Tibial nerve (tissue), 3 donors: Measurements from ENCODE around the gene AP3D1.

Source experiments
- CTCF ChIP-seq, 5 experiments: fragments of 200-600 bp in 3 of 5; fragments of 450-650 bp in 2 of 5; sonication (generic) in 3 of 5; IDR thresholded peaks; one replicate each; pipeline ENCODE4 v1.5.1; 2016 to 2019; ENCODE audit warnings: antibody characterized with exemption in 5 of 5, mild to moderate bottlenecking in 3 of 5, moderate library complexity in 2 of 5
- POLR2A ChIP-seq, 2 donors: fragments of 450-650 bp; IDR thresholded peaks; one replicate each; pipeline ENCODE4 v1.6.1; 2017; ENCODE audit warnings: antibody characterized with exemption in 2 of 2, mild to moderate bottlenecking in 2 of 2, moderate library complexity in 2 of 2

- TF ChIP-seq POLR2A (IDR thresholded peaks at IDR 0.05) (no peak), CTCF (IDR thresholded peaks at IDR 0.05) (no peak)
These were observed 11.2 kb downstream of the AP3D1 start for GRCh38 chr19:2140138-2140569.
